ENCODE results near the gene PLCH1. TPM values are rescaled to one million over a fixed set of nuclear protein-coding genes. Genes with fewer than 3 reads are reported as not detected.
A peak's percentile ranks its signal among the peaks of the same experiment; 100 is the strongest.

The PLCH1 gene
- total and polyA plus RNA-seq, 2 experiments from 2014 or later, result 2.7 to 6.2 TPM

- peak in 1 of 2 donors; percentile 6 for DNase-seq (ENCODE audit: low read depth in 1 of 2, low spot score in 1 of 2)
- H3K27me3 ChIP-seq, result no peaks in the 10 kb centered on the region
- no peak overlapping the region for H3K4me3 ChIP-seq
- no peaks in the 10 kb centered on the region for H3K36me3 ChIP-seq
- TF ChIP-seq CTCF (IDR thresholded peaks at IDR 0.05; ENCODE audit: low read depth, low read length), result no peak
- no peak overlapping the region for H3K27ac ChIP-seq
- H3K4me1 ChIP-seq (ENCODE audit: low read depth), result no peaks in the 10 kb centered on the region
- no peaks in the 10 kb centered on the region for H3K9me3 ChIP-seq (ENCODE audit: low read depth)
These were observed 172.8 kb downstream of the PLCH1 start for GRCh38 chr3:155572085-155572484.

- H3K36me3 ChIP-seq, result no peaks in the 10 kb centered on the region
- no peak for DNase-seq (ENCODE audit: low read depth in 1 of 2, low spot score in 1 of 2)
- H3K9me3 ChIP-seq (ENCODE audit: low read depth), result no peaks in the 10 kb centered on the region
- TF ChIP-seq CTCF (IDR thresholded peaks at IDR 0.05; ENCODE audit: low read depth, low read length), result no peak
- no peaks in the 10 kb centered on the region for H3K4me1 ChIP-seq (ENCODE audit: low read depth)
- H3K27ac ChIP-seq, result no peak overlapping the region
- H3K27me3 ChIP-seq, result no peaks in the 10 kb centered on the region
- no peak overlapping the region for H3K4me3 ChIP-seq
These were observed 176.6 kb downstream of the PLCH1 start for GRCh38 chr3:155568295-155568694.

- DNase-seq (ENCODE audit: low read depth in 1 of 2, low spot score in 1 of 2), result no peak
- TF ChIP-seq CTCF (IDR thresholded peaks at IDR 0.05; ENCODE audit: low read depth, low read length), result no peak
- H3K4me3 ChIP-seq, result no peak overlapping the region
- no peak overlapping the region for H3K27ac ChIP-seq
- H3K27me3 ChIP-seq, result no peaks in the 10 kb centered on the region
- no peaks in the 10 kb centered on the region for H3K9me3 ChIP-seq (ENCODE audit: low read depth)
- no peaks in the 10 kb centered on the region for H3K36me3 ChIP-seq
- peaks cover 9% of the 10 kb centered on the region for H3K4me1 ChIP-seq (ENCODE audit: low read depth)
These were observed 184.3 kb downstream of the PLCH1 start for GRCh38 chr3:155560594-155560993.

- Histone ChIP-seq H3K4me1 (ENCODE audit: low read depth) (peaks cover 9% of the 10 kb centered on the region), H3K27me3 (no peaks in the 10 kb centered on the region), H3K36me3 (no peaks in the 10 kb centered on the region), H3K27ac (no peak overlapping the region), H3K4me3 (no peak overlapping the region), H3K9me3 (ENCODE audit: low read depth) (no peaks in the 10 kb centered on the region)
- no peak for TF ChIP-seq CTCF (IDR thresholded peaks at IDR 0.05; ENCODE audit: low read depth, low read length)
- DNase-seq (ENCODE audit: low read depth in 1 of 2, low spot score in 1 of 2), result no peak
These were observed 184.7 kb downstream of the PLCH1 start for GRCh38 chr3:155560135-155560534.

GRCh38 chr3:155556531-155556930 lies 188.3 kb downstream of the PLCH1 start:
- no peaks in the 10 kb centered on the region for H3K9me3 ChIP-seq (ENCODE audit: low read depth)
- no peak for TF ChIP-seq CTCF (IDR thresholded peaks at IDR 0.05; ENCODE audit: low read depth, low read length)
- peaks cover 9% of the 10 kb centered on the region for H3K4me1 ChIP-seq (ENCODE audit: low read depth)
- no peak overlapping the region for H3K4me3 ChIP-seq
- DNase-seq (ENCODE audit: low read depth in 1 of 2, low spot score in 1 of 2), result peak in 1 of 2 donors; percentile 1
- H3K27me3 ChIP-seq, result no peaks in the 10 kb centered on the region
- no peak overlapping the region for H3K27ac ChIP-seq
- H3K36me3 ChIP-seq, result no peaks in the 10 kb centered on the region
